HepG2 (cell line): ENCODE results near the gene THBS4.

Experiments
- CTCF ChIP-seq: sonication (generic); formaldehyde crosslinking; IDR thresholded peaks from 2 replicates; pipeline ENCODE4 v1.5.0; 2020; ENCODE audit warnings: mild to moderate bottlenecking, missing genetic modification reagents, moderate library complexity
- DNMT3B ChIP-seq: conservative IDR thresholded peaks from 2 replicates; pipeline ENCODE4 v1.6.1; 2016; ENCODE audit warnings: missing biosample characterization, control low read depth
- GABPA ChIP-seq, 2 experiments: IDR thresholded peaks; 2 replicates each; pipeline ENCODE4 v1.6.1; 2011 to 2016; ENCODE audit warnings: low read depth in 2 of 2, low read length in 1 of 2, missing biosample characterization in 1 of 2, missing genetic modification characterization in 1 of 2
- IRF2 ChIP-seq: IDR thresholded peaks from 2 replicates; pipeline ENCODE4 v1.6.1; 2018; ENCODE audit warnings: missing genetic modification reagents, missing compliant biosample characterization
- NR0B2 ChIP-seq: sonication (generic); formaldehyde crosslinking; IDR thresholded peaks from 2 replicates; pipeline ENCODE4 v1.4.0; 2020; ENCODE audit warnings: mild to moderate bottlenecking, missing genetic modification reagents
- NR3C1 ChIP-seq: sonication (generic); formaldehyde crosslinking; IDR thresholded peaks from 2 replicates; pipeline ENCODE4 v1.4.0; 2020; ENCODE audit warnings: missing genetic modification reagents
- PAF1 ChIP-seq: IDR thresholded peaks from 2 replicates; pipeline ENCODE4 v1.6.1; 2016; ENCODE audit warnings: missing genetic modification reagents, missing compliant biosample characterization
- SMC3 ChIP-seq: IDR thresholded peaks from 2 replicates; pipeline ENCODE4 v1.6.1; 2011; ENCODE audit warnings: low read length, improper control_type of control experiment
- TCF7 ChIP-seq: sonication (generic); IDR thresholded peaks from 2 replicates; pipeline ENCODE4 v1.6.1; 2016; ENCODE audit warnings: antibody characterized with exemption, low read depth
- YY1 ChIP-seq: IDR thresholded peaks from 2 replicates; pipeline ENCODE4 v1.6.1; 2011; ENCODE audit warnings: low read length, low read depth, moderate library complexity, mild to moderate bottlenecking; ENCODE audit not compliant: insufficient read depth, insufficient replicate concordance
- ZFP41 ChIP-seq: sonication (generic); formaldehyde crosslinking; IDR thresholded peaks from 2 replicates; pipeline ENCODE4 v1.4.0; 2020; ENCODE audit warnings: mild to moderate bottlenecking, missing genetic modification reagents, borderline replicate concordance
- ZNF747 ChIP-seq: sonication (generic); formaldehyde crosslinking; IDR thresholded peaks from 2 replicates; pipeline ENCODE4 v1.8.1; 2023; ENCODE audit warnings: missing genetic modification reagents, mild to moderate bottlenecking, borderline replicate concordance
- ZNF749 ChIP-seq: sonication (generic); formaldehyde crosslinking; IDR thresholded peaks from 2 replicates; pipeline ENCODE4 v1.8.0; 2022; ENCODE audit warnings: mild to moderate bottlenecking, missing genetic modification reagents, moderate library complexity, borderline replicate concordance
- TF ChIP-seq, protein P1 (sequence below): sonication (generic); formaldehyde crosslinking; IDR thresholded peaks from 2 replicates; pipeline ENCODE4 v1.5.0; 2020; ENCODE audit warnings: missing genetic modification reagents

- no peak for TF ChIP-seq PAF1
- TF ChIP-seq NR3C1 (CRISPR knock-in tag) = no peak
- TF ChIP-seq GABPA (IDR thresholded peaks at IDR 0.05; ENCODE audit: low read depth, low read length) = no peak
- no peak for TF ChIP-seq GABPA (CRISPR knock-in tag; IDR thresholded peaks at IDR 0.05; ENCODE audit: low read depth)
- no peak for TF ChIP-seq SMC3
- no peak for TF ChIP-seq ZFP41
- TF ChIP-seq NR0B2 (CRISPR knock-in tag) = no peak
- no peak for TF ChIP-seq ZNF749 (CRISPR knock-in tag)
- TF ChIP-seq IRF2 (CRISPR knock-in tag) = no peak
- no peak for TF ChIP-seq TCF7
- TF ChIP-seq YY1 = no peak
- TF ChIP-seq DNMT3B (CRISPR knock-in tag) = no peak
- no peak for TF ChIP-seq ZNF747
- TF ChIP-seq CTCF = no peak
- TF ChIP-seq, protein P1, sequence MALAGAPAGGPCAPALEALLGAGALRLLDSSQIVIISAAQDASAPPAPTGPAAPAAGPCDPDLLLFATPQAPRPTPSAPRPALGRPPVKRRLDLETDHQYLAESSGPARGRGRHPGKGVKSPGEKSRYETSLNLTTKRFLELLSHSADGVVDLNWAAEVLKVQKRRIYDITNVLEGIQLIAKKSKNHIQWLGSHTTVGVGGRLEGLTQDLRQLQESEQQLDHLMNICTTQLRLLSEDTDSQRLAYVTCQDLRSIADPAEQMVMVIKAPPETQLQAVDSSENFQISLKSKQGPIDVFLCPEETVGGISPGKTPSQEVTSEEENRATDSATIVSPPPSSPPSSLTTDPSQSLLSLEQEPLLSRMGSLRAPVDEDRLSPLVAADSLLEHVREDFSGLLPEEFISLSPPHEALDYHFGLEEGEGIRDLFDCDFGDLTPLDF (CRISPR knock-in tag) = no peak
Measured at GRCh38 chr5:80052464-80052863, 17.3 kb downstream of the THBS4 start.
